ENCODE measurements around the gene MRPL4.

GRCh38 chr19:10285393-10285792, 33.4 kb downstream of the MRPL4 start:
- TF ChIP-seq TCF7 (IDR thresholded peaks at IDR 0.05; ENCODE audit: borderline replicate concordance) = no peak
- no peak for TF ChIP-seq REST (IDR thresholded peaks at IDR 0.05; ENCODE audit: low read depth, low read length)
- TF ChIP-seq POLR2AphosphoS5 (IDR thresholded peaks at IDR 0.05; ENCODE audit: low read length) = peak; percentile 51; the same call in 1 of the 2 replicates
- TF ChIP-seq CTCF (IDR thresholded peaks at IDR 0.05 in 2 of 3, conservative IDR thresholded peaks at IDR 0.05 in 1 of 3; ENCODE audit: control insufficient read depth in 2 of 3, extremely low read depth in 1 of 3, insufficient read depth in 1 of 3, low read depth in 3 of 3, low read length in 3 of 3) = no peak
- TF ChIP-seq RCOR1 (conservative IDR thresholded peaks at IDR 0.05; ENCODE audit: low read depth, low read length) = no peak
- no peak for TF ChIP-seq SIX5 (IDR thresholded peaks at IDR 0.05; ENCODE audit: low read depth, low read length, severe bottlenecking)
- no peak for TF ChIP-seq TAF1 (IDR thresholded peaks at IDR 0.05; ENCODE audit: borderline replicate concordance, low read depth, low read length)
- no peak for TF ChIP-seq JUND (IDR thresholded peaks at IDR 0.05; ENCODE audit: low read depth, low read length)
- TF ChIP-seq ZNF592 (IDR thresholded peaks at IDR 0.05) = no peak

Data from GM12878 (cell line).